T-helper 2 cell (primary cell): ENCODE results near the gene B3GALT5.

Experiments
- DNase-seq, 5 experiments: peaks; one replicate each; pipeline versions ENCODE4 v3.0.0 to v3.0.0-alpha.2; 2012 to 2022

B3GALT5 gene

GRCh38 chr21:39648879-39649278 is 36.1 kb downstream of the B3GALT5 start:
- DNase-seq: no peak

GRCh38 chr21:39649526-39649925 is 36.8 kb downstream of the B3GALT5 start:
- no peak for DNase-seq

- no peak for DNase-seq
Measured at GRCh38 chr21:39650306-39650705, 37.6 kb downstream of the B3GALT5 start.

GRCh38 chr21:39650801-39651200 is 38.1 kb downstream of the B3GALT5 start:
- DNase-seq: no peak

GRCh38 chr21:39651206-39651605 is 38.5 kb downstream of the B3GALT5 start:
- DNase-seq: no peak

GRCh38 chr21:39654951-39655350 is 42.2 kb downstream of the B3GALT5 start:
- DNase-seq: no peak

- DNase-seq: no peak
Measured at GRCh38 chr21:39655589-39655988, 42.8 kb downstream of the B3GALT5 start.

GRCh38 chr21:39656209-39656608 is 43.5 kb downstream of the B3GALT5 start:
- no peak for DNase-seq

GRCh38 chr21:39657091-39657689 is 44.5 kb downstream of the B3GALT5 start:
- no peak for DNase-seq

GRCh38 chr21:39658066-39658465 is 45.3 kb downstream of the B3GALT5 start:
- DNase-seq: no peak

- no peak for DNase-seq
Measured at GRCh38 chr21:39659070-39659815, 46.5 kb downstream of the B3GALT5 start.

- no peak for DNase-seq
Measured at GRCh38 chr21:39660191-39660980, 47.6 kb downstream of the B3GALT5 start.

- no peak for DNase-seq
Measured at GRCh38 chr21:39661121-39661520, 48.4 kb downstream of the B3GALT5 start.

- no peak for DNase-seq
Measured at GRCh38 chr21:39661740-39662139, 49.0 kb downstream of the B3GALT5 start.

GRCh38 chr21:39662411-39662953 is 49.7 kb downstream of the B3GALT5 start:
- DNase-seq: no peak

GRCh38 chr21:39663066-39663465 is 50.3 kb downstream of the B3GALT5 start:
- DNase-seq: no peak

GRCh38 chr21:39663742-39664492 is 51.2 kb downstream of the B3GALT5 start:
- no peak for DNase-seq

GRCh38 chr21:39664586-39664985 is 51.8 kb downstream of the B3GALT5 start:
- DNase-seq: no peak

GRCh38 chr21:39666026-39666425 is 53.3 kb downstream of the B3GALT5 start:
- peak in 1 of 5 experiments; percentile 4 for DNase-seq

GRCh38 chr21:39666681-39667315 is 54.1 kb downstream of the B3GALT5 start:
- no peak for DNase-seq

- no peak for DNase-seq
Measured at GRCh38 chr21:39667353-39667891, 54.7 kb downstream of the B3GALT5 start.

- no peak for DNase-seq
Measured at GRCh38 chr21:39668369-39668768, 55.6 kb downstream of the B3GALT5 start.
